Stimulated activated CD8-positive, alpha-beta memory T cell treated with anti-CD3 and anti-CD28 coated beads, Interleukin-7, amount 100 ng/mL, for 4 hours (primary cell): ENCODE data around the gene NT5C3A.
"Not testable (repeated sequence)": the region's sequence is repeated elsewhere in the genome, so short reads cannot be mapped to it uniquely, and the experiment has no call there.

Source experiments
- DNase-seq, 2 donors: peaks; one replicate each; pipeline ENCODE4 v3.0.0-alpha.2; 2020; ENCODE audit warnings: low read depth in 2 of 2

Gene NT5C3A

DNA sequence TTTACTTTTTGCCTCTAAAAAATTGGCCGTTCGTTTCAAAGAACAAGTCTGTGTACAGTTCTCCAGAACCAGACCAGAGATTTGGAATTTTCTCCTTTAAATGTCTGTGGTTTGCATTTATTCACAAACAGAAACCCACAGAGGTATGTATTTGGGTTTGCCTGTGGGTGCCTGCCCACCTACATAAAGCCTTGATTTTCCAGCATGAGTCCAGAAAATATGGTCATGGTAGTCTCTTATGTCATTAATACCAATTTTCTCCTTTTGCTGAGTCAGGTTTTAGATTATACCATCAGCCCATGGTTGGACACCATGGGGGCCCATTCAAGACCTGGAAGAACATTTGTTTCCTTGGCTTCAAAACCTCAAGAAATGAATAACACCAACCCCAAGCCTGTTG, 82.7 kb downstream of the NT5C3A start:
- not testable (repeated sequence) for DNase-seq

GRCh38 chr7:32979246-32979645, 83.3 kb downstream of the NT5C3A start:
- DNase-seq: not testable (repeated sequence)

DNA sequence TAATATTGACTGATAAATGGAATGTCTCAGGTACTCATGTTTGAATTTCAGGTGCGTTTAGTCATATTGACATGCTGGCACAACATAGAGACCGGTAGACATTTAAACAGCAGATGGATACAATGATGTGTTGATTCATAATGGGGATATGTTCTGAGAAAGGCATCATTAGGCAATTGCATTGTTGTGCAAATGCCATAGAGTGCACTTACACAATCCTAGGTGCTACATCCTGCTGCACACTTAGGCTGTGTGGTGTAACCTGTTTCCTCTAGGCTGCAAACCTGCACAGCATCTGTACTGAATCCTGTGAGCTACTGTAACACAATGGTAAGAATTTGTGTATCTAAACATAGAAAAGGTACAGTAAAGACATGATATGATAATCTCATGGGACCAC, 85.4 kb downstream of the NT5C3A start:
- not testable (repeated sequence) for DNase-seq

DNA sequence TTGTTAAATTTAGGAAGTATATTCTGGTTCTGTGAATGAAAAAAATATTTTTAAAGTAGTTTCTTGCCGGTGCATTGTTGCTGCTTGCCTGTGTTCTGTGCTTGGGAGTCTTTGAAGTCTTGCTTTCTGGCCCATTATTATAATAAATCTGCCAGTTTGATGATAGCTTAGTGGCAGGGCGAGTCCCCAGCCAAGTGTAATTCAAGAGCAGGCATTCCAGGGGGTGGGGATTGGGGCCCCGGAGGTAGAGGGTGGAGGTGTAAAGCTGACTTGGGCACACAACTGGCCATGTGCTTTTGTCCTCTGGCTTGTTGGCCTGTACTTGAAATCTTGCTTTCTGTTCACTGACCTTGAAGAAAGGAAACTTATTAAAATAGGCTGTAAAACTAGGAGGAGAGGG, 90.6 kb downstream of the NT5C3A start:
- not testable (repeated sequence) for DNase-seq

GRCh38 chr7:32967268-32967582, 95.4 kb downstream of the NT5C3A start:
- not testable (repeated sequence) for DNase-seq

DNA sequence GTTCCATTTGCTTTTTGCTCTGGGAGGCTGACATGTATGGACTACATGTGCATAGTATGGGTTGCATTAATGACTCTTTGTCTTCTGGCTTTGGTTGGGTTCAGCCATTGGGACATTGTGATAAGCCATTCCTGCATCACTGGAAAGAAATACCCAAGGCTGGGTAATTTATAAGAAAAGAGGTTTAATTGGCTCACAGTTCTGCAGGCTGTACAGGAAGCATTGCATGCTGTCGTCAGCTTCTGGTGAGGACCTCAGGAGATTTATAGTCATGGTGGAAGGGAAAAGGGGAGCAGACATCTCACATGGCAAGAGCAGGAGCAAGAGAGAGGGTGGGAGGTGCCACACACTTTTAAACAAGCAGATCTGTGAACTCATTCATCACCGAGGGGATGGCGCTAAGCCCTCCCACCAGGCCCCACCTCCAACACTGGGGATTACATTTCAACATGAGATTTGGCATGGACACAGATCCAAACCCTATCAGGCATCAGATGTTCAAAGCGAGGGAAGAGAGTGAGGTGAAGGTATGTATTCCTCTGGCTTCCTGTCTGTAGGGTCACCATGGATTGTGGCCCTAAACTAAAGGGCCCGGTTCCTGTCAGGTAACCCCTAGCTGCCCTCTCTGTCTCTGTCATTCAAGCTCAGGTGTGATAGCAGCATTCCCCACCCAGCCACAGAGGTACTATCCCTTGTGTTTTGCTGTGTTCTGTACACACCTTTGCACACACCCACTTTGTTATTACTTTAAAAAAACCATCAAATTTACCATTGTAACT, 95.9 kb downstream of the NT5C3A start:
- not testable (repeated sequence) for DNase-seq

GRCh38 chr7:32964461-32965159, 98.0 kb downstream of the NT5C3A start:
- DNase-seq: not testable (repeated sequence)
